Cortex of kidney (tissue), 1 donor: Measurements from ENCODE around the gene CADPS.

ENCODE experiments used
- DNase-seq: peaks from one replicate; lab custom pipeline; 2025; lab: John Stamatoyannopoulos, UW

The CADPS gene

GRCh38 chr3:62502315-62503300, 372.6 kb downstream of the CADPS start:
- no peak for DNase-seq

- no peak for DNase-seq
Observed at GRCh38 chr3:62501289-62501668, 373.9 kb downstream of the CADPS start.

GRCh38 chr3:62500556-62501288, 374.5 kb downstream of the CADPS start:
- no peak for DNase-seq

- DNase-seq: no peak
Observed at GRCh38 chr3:62497156-62497555, 378.1 kb downstream of the CADPS start.

- DNase-seq: no peak
Observed at GRCh38 chr3:62496503-62496902, 378.7 kb downstream of the CADPS start.

GRCh38 chr3:62493109-62493801, 382.0 kb downstream of the CADPS start:
- no peak for DNase-seq

GRCh38 chr3:62482961-62483360, 392.3 kb downstream of the CADPS start:
- no peak for DNase-seq

GRCh38 chr3:62481962-62482361, 393.3 kb downstream of the CADPS start:
- no peak for DNase-seq

GRCh38 chr3:62480056-62480455, 395.2 kb downstream of the CADPS start:
- no peak for DNase-seq

GRCh38 chr3:62479326-62479725, 395.9 kb downstream of the CADPS start:
- DNase-seq: no peak

GRCh38 chr3:62475306-62475705, 399.9 kb downstream of the CADPS start:
- no peak for DNase-seq

- DNase-seq: no peak
Observed at GRCh38 chr3:62467966-62468722, 407.1 kb downstream of the CADPS start.

- no peak for DNase-seq
Observed at GRCh38 chr3:62462788-62463187, 412.4 kb downstream of the CADPS start.

- DNase-seq: no peak
Observed at GRCh38 chr3:62462104-62462762, 413.0 kb downstream of the CADPS start.

GRCh38 chr3:62454916-62455315, 420.3 kb downstream of the CADPS start:
- no peak for DNase-seq

GRCh38 chr3:62453448-62453847, 421.8 kb downstream of the CADPS start:
- no peak for DNase-seq

GRCh38 chr3:62451211-62451887, 423.9 kb downstream of the CADPS start:
- DNase-seq: no peak

- DNase-seq: no peak
Observed at GRCh38 chr3:62446337-62446940, 428.8 kb downstream of the CADPS start.

- DNase-seq: no peak
Observed at GRCh38 chr3:62445275-62445674, 429.9 kb downstream of the CADPS start.

GRCh38 chr3:62439978-62440377, 435.2 kb downstream of the CADPS start:
- DNase-seq: no peak
